ENCODE data around the gene APBA2.

The APBA2 gene

GRCh38 chr15:29133791-29134190 lies 248.0 kb downstream of the APBA2 start:
- no peak for TF ChIP-seq EZH2 (optimal IDR thresholded peaks at IDR 0.05; ENCODE audit: low read depth, low read length)
- TF ChIP-seq CTCF (IDR thresholded peaks at IDR 0.05; ENCODE audit: low read length) = no peak
- TF ChIP-seq EZH2phosphoT487 (IDR thresholded peaks at IDR 0.05; ENCODE audit: low read length) = no peak
- H3K27me3 ChIP-seq (replicated peaks; ENCODE audit: insufficient read depth, low read length) = no peaks in the 10 kb centered on the region
- no peak overlapping the region for H3K4me3 ChIP-seq (ENCODE audit: low read length)
- no peaks in the 10 kb centered on the region for H3K4me1 ChIP-seq (ENCODE audit: low read length)
- no peak overlapping the region for H2AFZ ChIP-seq (ENCODE audit: low read length)
- no peaks in the 10 kb centered on the region for H4K20me1 ChIP-seq (ENCODE audit: insufficient read depth, low read length)
- no peak overlapping the region for H3K4me2 ChIP-seq (ENCODE audit: low read depth, low read length)
- no peaks in the 10 kb centered on the region for H3K9me3 ChIP-seq (replicated peaks; ENCODE audit: insufficient read depth, low read length)
- no peaks in the 10 kb centered on the region for H3K79me2 ChIP-seq (ENCODE audit: low read length)
- no peak for DNase-seq
- no peaks in the 10 kb centered on the region for H3K9me2 ChIP-seq (replicated peaks; ENCODE audit: insufficient read depth, low read length)
- H3K9ac ChIP-seq (ENCODE audit: low read length) = no peak overlapping the region
- no peaks in the 10 kb centered on the region for H3K36me3 ChIP-seq (replicated peaks; ENCODE audit: insufficient read depth, low read length)
- H3F3A ChIP-seq (ENCODE audit: insufficient read depth, low read length) = no peaks in the 10 kb centered on the region
- no peak overlapping the region for H3K27ac ChIP-seq (ENCODE audit: low read length)

- no peak overlapping the region for H3K9ac ChIP-seq (ENCODE audit: low read length)
- no peaks in the 10 kb centered on the region for H3K4me1 ChIP-seq (ENCODE audit: low read length)
- H3K79me2 ChIP-seq (ENCODE audit: low read length) = no peaks in the 10 kb centered on the region
- no peak overlapping the region for H3K27ac ChIP-seq (ENCODE audit: low read length)
- H2AFZ ChIP-seq (ENCODE audit: low read length) = no peak overlapping the region
- no peaks in the 10 kb centered on the region for H3K36me3 ChIP-seq (replicated peaks; ENCODE audit: insufficient read depth, low read length)
- H3K9me3 ChIP-seq (replicated peaks; ENCODE audit: insufficient read depth, low read length) = no peaks in the 10 kb centered on the region
- H3K27me3 ChIP-seq (replicated peaks; ENCODE audit: insufficient read depth, low read length) = no peaks in the 10 kb centered on the region
- no peaks in the 10 kb centered on the region for H3K9me2 ChIP-seq (replicated peaks; ENCODE audit: insufficient read depth, low read length)
- H3K4me3 ChIP-seq (ENCODE audit: low read length) = no peak overlapping the region
- TF ChIP-seq EZH2 (optimal IDR thresholded peaks at IDR 0.05; ENCODE audit: low read depth, low read length) (no peak), CTCF (IDR thresholded peaks at IDR 0.05; ENCODE audit: low read length) (no peak), EZH2phosphoT487 (IDR thresholded peaks at IDR 0.05; ENCODE audit: low read length) (no peak)
- DNase-seq = no peak
- H3K4me2 ChIP-seq (ENCODE audit: low read depth, low read length) = no peak overlapping the region
- no peaks in the 10 kb centered on the region for H4K20me1 ChIP-seq (ENCODE audit: insufficient read depth, low read length)
- H3F3A ChIP-seq (ENCODE audit: insufficient read depth, low read length) = no peaks in the 10 kb centered on the region
Observed at GRCh38 chr15:29134239-29134638, 248.5 kb downstream of the APBA2 start.

GRCh38 chr15:29134641-29135308 lies 249.0 kb downstream of the APBA2 start:
- H3F3A ChIP-seq (ENCODE audit: insufficient read depth, low read length) = no peaks in the 10 kb centered on the region
- H3K36me3 ChIP-seq (replicated peaks; ENCODE audit: insufficient read depth, low read length) = no peaks in the 10 kb centered on the region
- H3K4me1 ChIP-seq (ENCODE audit: low read length) = no peaks in the 10 kb centered on the region
- H3K27ac ChIP-seq (ENCODE audit: low read length) = no peak overlapping the region
- H3K4me2 ChIP-seq (ENCODE audit: low read depth, low read length) = no peak overlapping the region
- H3K9me2 ChIP-seq (replicated peaks; ENCODE audit: insufficient read depth, low read length) = no peaks in the 10 kb centered on the region
- no peaks in the 10 kb centered on the region for H4K20me1 ChIP-seq (ENCODE audit: insufficient read depth, low read length)
- no peak overlapping the region for H2AFZ ChIP-seq (ENCODE audit: low read length)
- H3K9me3 ChIP-seq (replicated peaks; ENCODE audit: insufficient read depth, low read length) = no peaks in the 10 kb centered on the region
- no peak overlapping the region for H3K4me3 ChIP-seq (ENCODE audit: low read length)
- H3K79me2 ChIP-seq (ENCODE audit: low read length) = no peaks in the 10 kb centered on the region
- no peak for TF ChIP-seq EZH2 (optimal IDR thresholded peaks at IDR 0.05; ENCODE audit: low read depth, low read length)
- no peak for TF ChIP-seq EZH2phosphoT487 (IDR thresholded peaks at IDR 0.05; ENCODE audit: low read length)
- TF ChIP-seq CTCF (IDR thresholded peaks at IDR 0.05; ENCODE audit: low read length) = no peak
- DNase-seq = no peak
- no peak overlapping the region for H3K9ac ChIP-seq (ENCODE audit: low read length)
- H3K27me3 ChIP-seq (replicated peaks; ENCODE audit: insufficient read depth, low read length) = no peaks in the 10 kb centered on the region

Measured in MM.1S (cell line).